HepG2 (cell line): ENCODE data around the gene RPTOR. TPM values are rescaled to one million over a fixed set of nuclear protein-coding genes. Genes with fewer than 3 reads are reported as not detected.

Experiments
- ATAC-seq: fragments of 200-7000 bp; cut with Tn5 transposase; 3 replicates; pipeline ENCODE4 v1.9.1; 2020; ENCODE audit warnings: mild to moderate bottlenecking, moderate library complexity
- BruUV-seq: library from RNA; stranded (reverse); fragments of 400-500 nt; replicated peaks from 2 replicates; lab custom pipeline; 2021; lab: Mats Ljungman, UMichigan
- CTCF ChIA-PET: fragments of 300-600 bp; formaldehyde crosslinking; extraction: SDS; loops from one replicate; lab custom pipeline; 2021; ENCODE audit warnings: low total read pairs, inconsistent platforms, low intra/inter-chr PET ratio; lab: Yijun Ruan, JAX
- POLR2A ChIA-PET: fragments of 350-600 bp; sonication (Branson Sonifier 250); formaldehyde crosslinking; loops from one replicate; lab custom pipeline; 2020; ENCODE audit warnings: antibody characterized with exemption, inconsistent platforms; lab: Yijun Ruan, JAX
- DNase-seq: peaks from one replicate; pipeline ENCODE4 v3.0.0-alpha.2; 2015; ENCODE audit warnings: low spot score
- FAIRE-seq: peaks from 3 replicates; lab custom pipeline; 2011; peaks lifted over from hg19 to GRCh38; lab: Jason Lieb, UNC
- H2AFZ ChIP-seq: one replicate; pipeline ENCODE4 v1.6.1; 2011; ENCODE audit warnings: low read length, inconsistent platforms
- H3K27ac ChIP-seq: fragments of 300-600 bp; 3 replicates; pipeline ENCODE4 v1.8.0; 2011; ENCODE audit warnings: mixed run types, mild to moderate bottlenecking, mixed read lengths, low read length, inconsistent platforms; ENCODE audit not compliant: insufficient read depth; ENCODE audit errors: extremely low read length
- H3K27me3 ChIP-seq, 2 experiments: fragments of 200-600 bp in 1 of 2; 2 replicates in 1 of 2; 3 replicates in 1 of 2; pipeline versions ENCODE4 v1.6.0 to v1.8.0; 2011; ENCODE audit warnings: low read length in 2 of 2, mild to moderate bottlenecking in 2 of 2, moderate library complexity in 2 of 2, inconsistent platforms in 1 of 2; ENCODE audit not compliant: insufficient read depth in 2 of 2, control insufficient read depth in 1 of 2
- H3K36me3 ChIP-seq, 2 experiments: fragments of 200-600 bp in 1 of 2; replicated peaks in 1 of 2; 2 replicates in 1 of 2; 3 replicates in 1 of 2; pipeline versions ENCODE4 v1.5.1 to v1.8.0; 2011; ENCODE audit warnings: low read length in 2 of 2, inconsistent platforms in 1 of 2; ENCODE audit not compliant: insufficient read depth in 2 of 2, control insufficient read depth in 1 of 2
- H3K4me1 ChIP-seq: 2 replicates; pipeline ENCODE4 v1.5.1; 2012; ENCODE audit warnings: low read length, inconsistent platforms; ENCODE audit not compliant: insufficient read depth
- H3K4me2 ChIP-seq: 2 replicates; pipeline ENCODE4 v1.6.0; 2011; ENCODE audit warnings: low read depth, low read length, inconsistent platforms
- H3K4me3 ChIP-seq, 3 experiments: fragments of 200-600 bp in 1 of 3; sonication (generic), shearing (Covaris generic) in 1 of 3; replicated peaks in 1 of 3; 2 replicates each; pipeline ENCODE4 v1.5.1; 2011 to 2016; ENCODE audit warnings: low read length in 3 of 3, inconsistent platforms in 2 of 3, low read depth in 2 of 3, mild to moderate bottlenecking in 2 of 3, control low read depth in 1 of 3, mixed read lengths in 1 of 3; ENCODE audit not compliant: insufficient read depth in 1 of 3
- H3K79me2 ChIP-seq: one replicate; pipeline ENCODE4 v1.6.1; 2011; ENCODE audit warnings: low read length, inconsistent platforms; ENCODE audit not compliant: insufficient read depth
- H3K9ac ChIP-seq: 2 replicates; pipeline ENCODE4 v1.6.0; 2011; ENCODE audit warnings: mild to moderate bottlenecking, low read depth, low read length, inconsistent platforms; ENCODE audit not compliant: insufficient read depth
- H3K9me3 ChIP-seq: 2 replicates; pipeline ENCODE4 v1.5.1; 2012; ENCODE audit warnings: mild to moderate bottlenecking, low read length
- H4K20me1 ChIP-seq: 2 replicates; pipeline ENCODE4 v1.6.0; 2011; ENCODE audit warnings: inconsistent platforms, mild to moderate bottlenecking, low read length, moderate library complexity; ENCODE audit not compliant: insufficient read depth
- HOXD1 ChIP-seq: sonication (generic); formaldehyde crosslinking; IDR thresholded peaks from 2 replicates; pipeline ENCODE4 v1.5.0; 2020; ENCODE audit warnings: missing genetic modification reagents
- KLF12 ChIP-seq: sonication (generic); formaldehyde crosslinking; IDR thresholded peaks from 2 replicates; pipeline ENCODE4 v1.4.0; 2020; ENCODE audit warnings: missing genetic modification reagents, borderline replicate concordance
- MXI1 ChIP-seq: IDR thresholded peaks from 3 replicates; pipeline ENCODE4 v1.6.1; 2012; ENCODE audit warnings: low read depth, low read length, inconsistent platforms, borderline replicate concordance
- NONO ChIP-seq, 2 experiments: fragments of 450-650 bp in 1 of 2; sonication (generic) in 1 of 2; formaldehyde crosslinking in 1 of 2; IDR thresholded peaks in 1 of 2; conservative IDR thresholded peaks in 1 of 2; 2 replicates each; pipeline versions ENCODE4 v1.6.1 to v1.8.0; 2017 to 2022; ENCODE audit warnings: mild to moderate bottlenecking in 1 of 2, missing genetic modification reagents in 1 of 2, moderate library complexity in 1 of 2
- RBM22 ChIP-seq: fragments of 200-400 bp; formaldehyde crosslinking; optimal IDR thresholded peaks from 2 replicates; pipeline ENCODE3; 2017; ENCODE audit warnings: mild to moderate bottlenecking, low read length, moderate library complexity
- ZFY ChIP-seq: sonication (generic); formaldehyde crosslinking; IDR thresholded peaks from 2 replicates; pipeline ENCODE4 v1.4.0; 2020; ENCODE audit warnings: missing genetic modification reagents
- ZNF12 ChIP-seq: sonication (generic); formaldehyde crosslinking; IDR thresholded peaks from 2 replicates; pipeline ENCODE4 v1.5.0; 2020; ENCODE audit warnings: missing genetic modification reagents
- WGBS: methylation state at CpG from one replicate; pipeline ENCODE4 v1.1.6; 2017; ENCODE audit warnings: low lambda C conversion rate; 5-methylcytosine and 5-hydroxymethylcytosine counted together
- in situ Hi-C: cut with HindIII; loops from 2 replicates; pipeline ENCODE4 v1.10.0; 2017; ENCODE audit warnings: low pct_unique_long_range_greater_than_20kb; ENCODE audit not compliant: extremely low pct_ligation_motif_present
- intact Hi-C: fragments of 100-400 bp; cut with micrococcal nuclease; formaldehyde crosslinking; loops from one replicate; pipeline ENCODE4 v1.10.0; 2022; ENCODE audit not compliant: unreplicated experiment
- polyA plus RNA-seq, 8 experiments: library from polyadenylated mRNA; depleted of rRNA in 3 of 8; stranded (reverse) in 7 of 8; unstranded in 1 of 8; fragments of >200 nt; fragmentation: Illumina TruSeq in 4 of 8; extraction: Trizol in 4 of 8; gene quantifications; 2 replicates each; pipeline versions ENCODE4 v1.2.1 to v1.2.3, GENCODE V29; 2011 to 2016; ENCODE audit warnings: low read depth in 4 of 8, missing spikeins in 1 of 8, mixed read lengths in 1 of 8; ENCODE audit not compliant: insufficient read depth in 1 of 8
- total RNA-seq, 5 experiments: library from RNA; depleted of rRNA; stranded (reverse); fragments of >200 nt; fragmentation: Illumina TruSeq; extraction: Trizol; gene quantifications; 2 replicates each; pipeline ENCODE4 v1.2.3, GENCODE V29; 2016; ENCODE audit warnings: low read depth in 1 of 5
- TF ChIP-seq, protein P1 (sequence below): sonication (generic); formaldehyde crosslinking; IDR thresholded peaks from 2 replicates; pipeline ENCODE4 v1.4.0; 2020; ENCODE audit warnings: missing genetic modification reagents, mild to moderate bottlenecking, borderline replicate concordance
- TF ChIP-seq, protein P2 (sequence below): sonication (generic); formaldehyde crosslinking; IDR thresholded peaks from 2 replicates; pipeline ENCODE4 v1.5.0; 2020; ENCODE audit warnings: mild to moderate bottlenecking, missing genetic modification reagents, borderline replicate concordance

RPTOR gene
- total and polyA plus RNA-seq, 2 of the 13 experiments (the other 11 are each of a cell fraction or from before 2014, with no cell fraction given): 6.6 to 25.3 TPM

DNA sequence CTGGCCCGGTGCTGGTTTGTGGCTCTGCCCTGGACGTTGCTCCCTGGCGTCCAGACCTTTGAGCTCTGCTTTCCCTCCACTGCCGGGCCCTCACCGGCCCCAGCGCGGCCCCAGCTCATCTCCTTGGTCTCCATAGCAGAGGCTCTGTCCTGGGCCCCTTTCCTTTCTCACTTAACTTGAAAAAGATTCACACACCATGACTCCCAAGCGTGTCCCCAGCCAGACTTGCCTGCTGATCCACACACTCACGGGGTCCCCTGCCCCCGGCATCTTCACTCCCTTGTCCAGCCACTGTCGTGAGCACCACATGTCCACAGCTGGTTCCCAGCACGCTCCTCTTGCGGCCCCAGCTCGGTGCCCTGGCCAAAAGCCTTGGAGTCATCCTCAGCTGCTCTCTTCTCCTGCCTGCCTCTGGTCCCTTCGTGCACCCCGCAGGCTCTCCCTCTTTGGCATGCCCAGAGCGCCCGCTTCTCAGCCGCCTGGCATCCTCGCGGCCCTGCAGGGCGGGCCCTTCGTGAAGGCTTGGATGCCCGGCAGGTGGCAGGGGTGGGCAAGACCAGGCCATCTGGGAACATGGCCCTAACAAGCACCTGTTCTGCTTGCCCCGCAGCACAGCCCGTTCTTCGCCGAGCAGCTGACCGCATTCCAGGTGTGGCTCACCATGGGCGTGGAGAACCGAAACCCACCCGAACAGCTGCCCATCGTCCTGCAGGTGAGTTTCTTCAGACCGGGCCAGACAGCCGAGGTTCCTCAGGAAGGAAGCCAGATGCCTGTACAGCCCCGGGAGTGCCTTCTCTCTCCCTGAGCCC is 301.4 kb downstream of the RPTOR start:
- no peak for FAIRE-seq
- H3K79me2 ChIP-seq: no peaks in the 10 kb centered on the region
- DNase-seq: no peak
- in situ Hi-C loops: no loop called here
- 92% methylated on average over 35 of the region's 36 CpGs for WGBS
- no peaks in the 10 kb centered on the region for H3K9me3 ChIP-seq
- H2AFZ ChIP-seq: no peak overlapping the region
- H3K4me3 ChIP-seq: no peak overlapping the region
- intact Hi-C loops: no loop called here
- no peak overlapping the region for H3K9ac ChIP-seq
- no peak overlapping the region for H3K4me2 ChIP-seq
- peaks cover 12% of the 10 kb centered on the region for H3K4me1 ChIP-seq
- no TSS peak for BruUV-seq
- peaks cover 20 to 43% of the 10 kb centered on the region in 2 experiments; a peak in 4 of 5 replicates for H3K36me3 ChIP-seq
- ChIA-PET CTCF (no interaction called here), POLR2A (no interaction called here)
- TF ChIP-seq NONO (IDR thresholded peaks at IDR 0.05) (no peak), NONO (CRISPR knock-in tag; conservative IDR thresholded peaks at IDR 0.05) (no peak), RBM22 (peak; percentile 41), MXI1 (no peak), KLF12 (CRISPR knock-in tag) (no peak), ZFY (CRISPR knock-in tag) (no peak)
- no peak; the same call in 2 of the 3 replicates for ATAC-seq
- H3K27me3 ChIP-seq: no peaks in the 10 kb centered on the region
- no peak overlapping the region for H3K27ac ChIP-seq
- peaks cover 4% of the 10 kb centered on the region; the same call in 1 of the 2 replicates for H4K20me1 ChIP-seq

DNA sequence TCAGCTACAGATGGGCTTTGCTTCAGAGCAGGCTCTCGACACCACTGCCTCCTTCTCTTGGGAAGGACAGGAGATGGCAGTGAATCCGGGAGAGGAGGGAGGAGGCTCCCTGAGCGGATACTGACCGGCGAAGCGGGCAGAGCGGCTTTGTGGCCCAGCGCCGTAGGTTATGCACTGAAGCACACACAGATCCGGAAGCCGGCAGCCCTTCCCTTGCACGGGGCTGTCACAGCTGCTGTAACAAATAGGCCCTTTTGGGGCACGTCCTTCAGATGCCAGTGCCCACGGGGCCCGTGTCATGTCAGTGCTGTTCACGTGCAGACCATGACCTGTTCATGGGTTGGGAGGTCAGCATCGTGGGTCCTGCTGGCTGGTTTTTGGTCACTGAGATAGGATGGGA is 302.3 kb downstream of the RPTOR start:
- intact Hi-C loops: no loop called here
- TF ChIP-seq, protein P1, sequence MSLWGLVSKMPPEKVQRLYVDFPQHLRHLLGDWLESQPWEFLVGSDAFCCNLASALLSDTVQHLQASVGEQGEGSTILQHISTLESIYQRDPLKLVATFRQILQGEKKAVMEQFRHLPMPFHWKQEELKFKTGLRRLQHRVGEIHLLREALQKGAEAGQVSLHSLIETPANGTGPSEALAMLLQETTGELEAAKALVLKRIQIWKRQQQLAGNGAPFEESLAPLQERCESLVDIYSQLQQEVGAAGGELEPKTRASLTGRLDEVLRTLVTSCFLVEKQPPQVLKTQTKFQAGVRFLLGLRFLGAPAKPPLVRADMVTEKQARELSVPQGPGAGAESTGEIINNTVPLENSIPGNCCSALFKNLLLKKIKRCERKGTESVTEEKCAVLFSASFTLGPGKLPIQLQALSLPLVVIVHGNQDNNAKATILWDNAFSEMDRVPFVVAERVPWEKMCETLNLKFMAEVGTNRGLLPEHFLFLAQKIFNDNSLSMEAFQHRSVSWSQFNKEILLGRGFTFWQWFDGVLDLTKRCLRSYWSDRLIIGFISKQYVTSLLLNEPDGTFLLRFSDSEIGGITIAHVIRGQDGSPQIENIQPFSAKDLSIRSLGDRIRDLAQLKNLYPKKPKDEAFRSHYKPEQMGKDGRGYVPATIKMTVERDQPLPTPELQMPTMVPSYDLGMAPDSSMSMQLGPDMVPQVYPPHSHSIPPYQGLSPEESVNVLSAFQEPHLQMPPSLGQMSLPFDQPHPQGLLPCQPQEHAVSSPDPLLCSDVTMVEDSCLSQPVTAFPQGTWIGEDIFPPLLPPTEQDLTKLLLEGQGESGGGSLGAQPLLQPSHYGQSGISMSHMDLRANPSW: no peak
- TF ChIP-seq ZNF12 (CRISPR knock-in tag): peak; percentile 95
- TF ChIP-seq HOXD1 (CRISPR knock-in tag): no peak
- TF ChIP-seq, protein P2, sequence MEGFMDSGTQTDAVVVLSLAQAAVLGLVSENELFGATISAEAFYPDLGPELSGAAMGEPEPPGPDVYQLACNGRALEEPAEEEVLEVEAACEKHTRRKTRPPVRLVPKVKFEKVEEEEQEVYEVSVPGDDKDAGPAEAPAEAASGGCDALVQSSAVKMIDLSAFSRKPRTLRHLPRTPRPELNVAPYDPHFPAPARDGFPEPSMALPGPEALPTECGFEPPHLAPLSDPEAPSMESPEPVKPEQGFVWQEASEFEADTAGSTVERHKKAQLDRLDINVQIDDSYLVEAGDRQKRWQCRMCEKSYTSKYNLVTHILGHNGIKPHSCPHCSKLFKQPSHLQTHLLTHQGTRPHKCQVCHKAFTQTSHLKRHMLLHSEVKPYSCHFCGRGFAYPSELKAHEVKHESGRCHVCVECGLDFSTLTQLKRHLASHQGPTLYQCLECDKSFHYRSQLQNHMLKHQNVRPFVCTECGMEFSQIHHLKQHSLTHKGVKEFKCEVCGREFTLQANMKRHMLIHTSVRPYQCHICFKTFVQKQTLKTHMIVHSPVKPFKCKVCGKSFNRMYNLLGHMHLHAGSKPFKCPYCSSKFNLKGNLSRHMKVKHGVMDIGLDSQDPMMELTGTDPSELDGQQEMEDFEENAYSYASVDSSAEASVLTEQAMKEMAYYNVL (CRISPR knock-in tag): no peak
- Histone ChIP-seq H3K36me3 (peaks cover 19 to 44% of the 10 kb centered on the region in 2 experiments; a peak in 4 of 5 replicates), H3K4me2 (no peak overlapping the region), H3K27me3 (no peaks in the 10 kb centered on the region), H3K4me3 (no peak overlapping the region), H3K27ac (no peak overlapping the region), H2AFZ (no peak overlapping the region), H3K9me3 (no peaks in the 10 kb centered on the region), H3K79me2 (no peaks in the 10 kb centered on the region), H3K9ac (no peak overlapping the region), H4K20me1 (peaks cover 4% of the 10 kb centered on the region; the same call in 1 of the 2 replicates), H3K4me1 (peaks cover 12% of the 10 kb centered on the region)
- ATAC-seq (no peak), FAIRE-seq (no peak), DNase-seq (no peak)
- in situ Hi-C loops: no loop called here
- ChIA-PET POLR2A (no interaction called here), CTCF (no interaction called here)
- no TSS peak for BruUV-seq
- WGBS: 99% methylated on average over 17 of the region's 17 CpGs
